B cell (primary cell): ENCODE data around the gene STX1A.

Experiments used
- CTCF ChIP-seq: fragments of 200-600 bp; IDR thresholded peaks from one replicate; pipeline ENCODE4 v1.8.0; 2022; ENCODE audit warnings: antibody characterized with exemption, mild to moderate bottlenecking
- EZH2 ChIP-seq: IDR thresholded peaks from 2 replicates; pipeline ENCODE4 v1.6.1; 2012; ENCODE audit warnings: borderline replicate concordance, low read depth, mild to moderate bottlenecking, moderate library complexity, low read length; ENCODE audit not compliant: insufficient read depth, poor library complexity, severe bottlenecking

- TF ChIP-seq CTCF: no peak
- no peak for TF ChIP-seq EZH2
These were observed 2.3 kb downstream of the STX1A start for GRCh38 chr7:73717025-73717807.
